ENCODE measurements around the gene TRIM7. TPM values are rescaled to one million over a fixed set of nuclear protein-coding genes. Genes with fewer than 3 reads are reported as not detected.

TRIM7 gene
- total RNA-seq, 2 experiments from 2014 or later, result 3.4 to 3.8 TPM

DNA sequence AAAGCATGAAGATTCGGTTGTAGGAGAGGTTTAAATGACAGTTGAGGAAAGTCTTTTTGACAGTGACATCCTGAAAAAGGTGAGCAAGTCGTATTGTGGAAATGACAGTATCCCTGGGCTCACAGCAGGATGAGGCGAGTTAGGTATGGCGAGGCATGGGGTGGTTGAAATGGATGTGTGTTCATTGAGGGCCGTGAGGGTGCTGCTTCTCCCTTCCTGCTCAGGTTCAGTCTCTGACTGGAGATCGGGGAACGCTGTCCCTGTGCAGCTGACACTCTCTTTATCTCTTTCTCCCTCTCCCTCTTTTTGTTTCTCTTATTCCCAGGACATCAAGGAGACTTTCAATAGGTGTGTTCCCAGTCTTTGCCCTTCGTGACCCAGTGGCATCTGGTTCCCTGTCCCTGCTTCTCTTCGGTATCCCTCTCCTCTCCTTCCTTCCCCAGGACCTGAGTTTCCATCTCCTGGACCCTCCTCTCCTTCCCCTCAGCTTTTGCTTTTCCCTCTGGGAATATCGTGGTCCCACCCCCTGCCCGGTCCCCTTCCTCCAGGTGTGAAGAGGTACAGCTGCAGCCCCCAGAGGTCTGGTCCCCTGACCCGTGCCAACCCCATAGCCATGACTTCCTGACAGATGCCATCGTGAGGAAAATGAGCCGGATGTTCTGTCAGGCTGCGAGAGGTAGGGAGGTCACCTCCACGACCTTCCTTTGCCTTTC is 28.2 kb upstream of the TRIM7 start:
- H3K36me3 ChIP-seq (ENCODE audit: insufficient read depth, low read length), result peaks cover 93% of the 10 kb centered on the region
- no peak overlapping the region for H3K27ac ChIP-seq (ENCODE audit: low read depth in 1 of 2, low read length in 2 of 2)
- Mint-ChIP-seq H3K9me3 (no peaks in the 10 kb centered on the region), H3K4me3 (no peak overlapping the region), H3K27me3 (no peaks in the 10 kb centered on the region), H3K27ac (peak overlapping the region; percentile 53), H3K36me3 (ENCODE audit: low read depth) (peaks cover 85% of the 10 kb centered on the region), H3K4me1 (ENCODE audit: low read depth) (peaks cover 38% of the 10 kb centered on the region)
- H3K4me1 ChIP-seq (ENCODE audit: insufficient read depth, low read length), result peaks cover 16% of the 10 kb centered on the region
- TF ChIP-seq, protein P1, sequence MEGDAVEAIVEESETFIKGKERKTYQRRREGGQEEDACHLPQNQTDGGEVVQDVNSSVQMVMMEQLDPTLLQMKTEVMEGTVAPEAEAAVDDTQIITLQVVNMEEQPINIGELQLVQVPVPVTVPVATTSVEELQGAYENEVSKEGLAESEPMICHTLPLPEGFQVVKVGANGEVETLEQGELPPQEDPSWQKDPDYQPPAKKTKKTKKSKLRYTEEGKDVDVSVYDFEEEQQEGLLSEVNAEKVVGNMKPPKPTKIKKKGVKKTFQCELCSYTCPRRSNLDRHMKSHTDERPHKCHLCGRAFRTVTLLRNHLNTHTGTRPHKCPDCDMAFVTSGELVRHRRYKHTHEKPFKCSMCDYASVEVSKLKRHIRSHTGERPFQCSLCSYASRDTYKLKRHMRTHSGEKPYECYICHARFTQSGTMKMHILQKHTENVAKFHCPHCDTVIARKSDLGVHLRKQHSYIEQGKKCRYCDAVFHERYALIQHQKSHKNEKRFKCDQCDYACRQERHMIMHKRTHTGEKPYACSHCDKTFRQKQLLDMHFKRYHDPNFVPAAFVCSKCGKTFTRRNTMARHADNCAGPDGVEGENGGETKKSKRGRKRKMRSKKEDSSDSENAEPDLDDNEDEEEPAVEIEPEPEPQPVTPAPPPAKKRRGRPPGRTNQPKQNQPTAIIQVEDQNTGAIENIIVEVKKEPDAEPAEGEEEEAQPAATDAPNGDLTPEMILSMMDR (IDR thresholded peaks at IDR 0.05), result no peak
- no peaks in the 10 kb centered on the region for H3K9me3 ChIP-seq (ENCODE audit: control insufficient read depth in 1 of 2, insufficient read depth in 1 of 2, low read length in 2 of 2)
- intact Hi-C loops (cut with DNase I, micrococcal nuclease), result no loop called here
- CTCF ChIA-PET, result no interaction called here
- H3K27me3 ChIP-seq (ENCODE audit: control insufficient read depth in 1 of 2, insufficient read depth in 2 of 2, low read length in 2 of 2), result no peaks in the 10 kb centered on the region
- no peak overlapping the region for H3K4me3 ChIP-seq (ENCODE audit: low read length)
- DNase-seq (no peak), ATAC-seq (ENCODE audit: poor library complexity) (no peak)
- POLR2A ChIA-PET, result interaction anchor here (0.5 to 3.0 kb wide), 6 partner anchors 10 to 28 kb away, joined by 3 to 12 read pairs (median 4); partner anchors contain the start of genes RACK1, TRIM41 and TRIM52

DNA sequence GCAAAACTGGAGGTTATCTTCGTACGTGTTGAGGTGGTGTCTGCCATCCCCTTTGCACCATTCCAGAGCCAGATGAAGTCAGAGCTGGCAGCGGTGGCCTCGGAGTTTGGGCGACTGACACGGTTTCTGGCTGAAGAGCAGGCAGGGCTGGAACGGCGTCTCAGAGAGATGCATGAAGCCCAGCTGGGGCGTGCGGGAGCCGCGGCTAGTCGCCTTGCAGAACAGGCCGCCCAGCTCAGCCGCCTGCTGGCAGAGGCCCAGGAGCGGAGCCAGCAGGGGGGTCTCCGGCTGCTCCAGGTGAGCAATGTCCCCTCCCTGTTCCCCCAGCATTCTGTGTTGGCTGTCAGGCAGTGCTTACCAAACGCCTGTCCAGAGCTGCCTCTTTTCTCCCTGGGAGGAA is 27.6 kb upstream of the TRIM7 start:
- Mint-ChIP-seq H3K27ac (peak overlapping the region; percentile 53), H3K27me3 (no peaks in the 10 kb centered on the region), H3K36me3 (ENCODE audit: low read depth) (peaks cover 79% of the 10 kb centered on the region), H3K4me1 (ENCODE audit: low read depth) (peaks cover 32% of the 10 kb centered on the region), H3K4me3 (no peak overlapping the region), H3K9me3 (no peaks in the 10 kb centered on the region)
- Histone ChIP-seq H3K27ac (ENCODE audit: low read depth in 1 of 2, low read length in 2 of 2) (no peak overlapping the region), H3K4me1 (ENCODE audit: insufficient read depth, low read length) (peaks cover 17% of the 10 kb centered on the region), H3K27me3 (ENCODE audit: control insufficient read depth in 1 of 2, insufficient read depth in 2 of 2, low read length in 2 of 2) (no peaks in the 10 kb centered on the region), H3K4me3 (ENCODE audit: low read length) (no peak overlapping the region), H3K36me3 (ENCODE audit: insufficient read depth, low read length) (peaks cover 87% of the 10 kb centered on the region), H3K9me3 (ENCODE audit: control insufficient read depth in 1 of 2, insufficient read depth in 1 of 2, low read length in 2 of 2) (no peaks in the 10 kb centered on the region)
- intact Hi-C loops (cut with DNase I, micrococcal nuclease), result no loop called here
- ATAC-seq (ENCODE audit: poor library complexity) (no peak), DNase-seq (no peak)
- TF ChIP-seq, protein P1 (IDR thresholded peaks at IDR 0.05), result no peak
- CTCF ChIA-PET, result no interaction called here
- POLR2A ChIA-PET, result interaction anchor here (0.5 to 1.4 kb wide), 5 partner anchors 9 to 28 kb away, joined by 3 to 5 read pairs (median 4); partner anchors contain the start of genes RACK1, TRIM41 and TRIM52

DNA sequence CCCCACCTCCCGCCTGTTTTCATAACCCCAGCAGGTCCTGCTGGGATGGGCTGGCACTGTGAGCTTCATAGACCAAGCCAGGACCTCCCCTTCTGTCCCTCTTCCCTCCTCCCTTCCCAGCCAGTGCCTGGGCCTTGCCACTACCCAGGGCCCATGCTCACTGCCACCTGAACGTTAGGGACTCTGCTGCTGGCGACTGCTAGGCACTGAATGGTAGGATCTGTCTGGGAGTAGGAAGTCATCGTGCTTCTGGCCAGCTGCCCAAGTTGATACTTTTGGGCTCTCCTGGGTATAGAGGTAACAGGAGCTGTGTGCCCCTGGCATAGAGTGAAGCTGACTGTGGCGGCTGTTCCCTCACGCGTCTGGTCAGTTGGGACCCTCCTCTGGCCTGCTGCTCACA is 26.4 kb upstream of the TRIM7 start:
- Histone ChIP-seq H3K4me1 (ENCODE audit: insufficient read depth, low read length) (peaks cover 20% of the 10 kb centered on the region), H3K27me3 (ENCODE audit: control insufficient read depth in 1 of 2, insufficient read depth in 2 of 2, low read length in 2 of 2) (no peaks in the 10 kb centered on the region), H3K27ac (ENCODE audit: low read depth in 1 of 2, low read length in 2 of 2) (no peak overlapping the region), H3K4me3 (ENCODE audit: low read length) (no peak overlapping the region), H3K36me3 (ENCODE audit: insufficient read depth, low read length) (peaks cover 75% of the 10 kb centered on the region), H3K9me3 (ENCODE audit: control insufficient read depth in 1 of 2, insufficient read depth in 1 of 2, low read length in 2 of 2) (no peaks in the 10 kb centered on the region)
- ATAC-seq (ENCODE audit: poor library complexity), result no peak
- Mint-ChIP-seq H3K27me3 (no peaks in the 10 kb centered on the region), H3K36me3 (ENCODE audit: low read depth) (peaks cover 67% of the 10 kb centered on the region), H3K9me3 (no peaks in the 10 kb centered on the region), H3K4me1 (ENCODE audit: low read depth) (peaks cover 32% of the 10 kb centered on the region), H3K4me3 (no peak overlapping the region), H3K27ac (peak overlapping the region; percentile 63)
- ChIA-PET CTCF (no interaction called here), POLR2A (interaction anchor here (0.8 kb wide), 1 partner anchor 12 kb away, joined by 3 read pairs; no protein-coding TSS in a partner anchor)
- intact Hi-C loops (cut with DNase I, micrococcal nuclease), result no loop called here
- DNase-seq, result no peak
- TF ChIP-seq, protein P1 (IDR thresholded peaks at IDR 0.05), result no peak

Data from CD4-positive, alpha-beta T cell (primary cell).